Measurements from ENCODE around the gene MRAS. TPM values are rescaled to one million over a fixed set of nuclear protein-coding genes. Genes with fewer than 3 reads are reported as not detected.
"Not testable (repeated sequence)": the region's sequence is repeated elsewhere in the genome, so short reads cannot be mapped to it uniquely, and the experiment has no call there.

MRAS gene
- total RNA-seq, 4 donors from 2014 or later, result 35.6 to 59.2 (median 45.8) TPM

DNA sequence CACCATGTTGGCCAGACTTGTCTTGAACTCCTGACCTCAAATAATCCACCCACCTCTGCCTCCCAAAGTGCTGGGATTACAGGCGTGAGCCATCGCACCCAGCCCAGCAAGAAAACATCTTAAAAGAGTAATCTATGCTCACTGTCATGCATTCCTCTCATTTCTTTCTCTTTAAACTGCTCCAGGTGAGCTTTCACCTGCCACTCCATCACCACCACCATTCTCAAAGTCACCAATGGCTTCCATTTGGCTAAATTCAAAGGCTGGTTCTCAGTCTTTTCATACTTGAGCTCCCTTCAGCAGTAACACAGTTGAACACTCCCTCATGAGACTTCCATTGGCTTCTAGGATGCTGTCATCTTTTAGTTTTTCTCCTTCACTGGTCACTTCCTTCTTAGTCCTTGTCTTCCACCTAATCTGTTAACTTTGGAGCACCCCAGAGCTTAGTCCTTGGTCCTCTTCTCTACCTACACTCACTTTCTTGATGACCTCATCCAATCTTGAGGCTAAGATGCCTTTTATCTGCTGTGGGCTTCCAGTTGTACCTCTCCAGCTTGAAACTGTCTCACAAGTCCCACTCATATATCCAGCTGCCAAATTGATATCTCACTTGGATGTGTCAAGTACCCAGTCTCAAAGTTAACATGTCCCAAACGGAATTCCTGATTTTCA lies 59.0 kb downstream of the MRAS start:
- Histone ChIP-seq H3K27me3 (no peaks in the 10 kb centered on the region), H3K36me3 (peaks cover 4 to 35% (median 30%) of the 10 kb centered on the region in 4 donors), H3K4me1 (no peaks in the 10 kb centered on the region), H3K4me3 (no peak overlapping the region), H3K27ac (replicated peaks in 1 of 4) (no peak overlapping the region), H3K9me3 (no peaks in the 10 kb centered on the region)
- no peak for DNase-seq (ENCODE audit: extremely low spot score)
- 91% methylated on average over 3 of the region's 3 CpGs for WGBS
- no peak for TF ChIP-seq EP300 (IDR thresholded peaks at IDR 0.05)
- no peak for TF ChIP-seq POLR2AphosphoS5 (IDR thresholded peaks at IDR 0.05)
- TF ChIP-seq CTCF (IDR thresholded peaks at IDR 0.05), result no peak
- no peak for TF ChIP-seq POLR2A (IDR thresholded peaks at IDR 0.05; ENCODE audit: low read depth)
- intact Hi-C loops (cut with DNase I), result no loop called here

- intact Hi-C loops (cut with DNase I), result no loop called here
- Histone ChIP-seq H3K27ac (replicated peaks in 1 of 4) (no peak overlapping the region), H3K4me3 (no peak overlapping the region), H3K27me3 (no peaks in the 10 kb centered on the region), H3K4me1 (no peaks in the 10 kb centered on the region), H3K36me3 (peaks cover 4 to 19% (median 14%) of the 10 kb centered on the region in 4 donors), H3K9me3 (no peaks in the 10 kb centered on the region)
- 58% methylated on average over 7 of the region's 7 CpGs for WGBS
- TF ChIP-seq EP300 (IDR thresholded peaks at IDR 0.05) (no peak), POLR2A (IDR thresholded peaks at IDR 0.05; ENCODE audit: low read depth) (no peak), CTCF (IDR thresholded peaks at IDR 0.05) (no peak), POLR2AphosphoS5 (IDR thresholded peaks at IDR 0.05) (no peak)
- no peak for DNase-seq (ENCODE audit: extremely low spot score)
Measured at GRCh38 chr3:138408751-138409570, 60.6 kb downstream of the MRAS start.

- Histone ChIP-seq H3K9me3 (no peaks in the 10 kb centered on the region), H3K4me3 (no peak overlapping the region), H3K4me1 (peaks cover 0 to 8% (median 1%) of the 10 kb centered on the region in 4 donors), H3K27ac (replicated peaks in 1 of 4) (no peak overlapping the region), H3K36me3 (no peaks in the 10 kb centered on the region), H3K27me3 (peaks cover 0 to 12% (median 0%) of the 10 kb centered on the region in 4 donors)
- WGBS, result 58% methylated on average over 9 of the region's 9 CpGs
- TF ChIP-seq POLR2A (IDR thresholded peaks at IDR 0.05; ENCODE audit: low read depth), result no peak
- TF ChIP-seq POLR2AphosphoS5 (IDR thresholded peaks at IDR 0.05), result no peak
- TF ChIP-seq CTCF (IDR thresholded peaks at IDR 0.05), result no peak
- no peak for TF ChIP-seq EP300 (IDR thresholded peaks at IDR 0.05)
- no peak for DNase-seq (ENCODE audit: extremely low spot score)
- intact Hi-C loops (cut with DNase I), result no loop called here
Measured at GRCh38 chr3:138412821-138413551, 64.6 kb downstream of the MRAS start.

GRCh38 chr3:138416236-138416635 lies 67.9 kb downstream of the MRAS start:
- 85% methylated on average over 4 of the region's 4 CpGs for WGBS
- intact Hi-C loops (cut with DNase I), result loop anchor here (5.0 kb wide), 1 partner anchor 84 kb away; no protein-coding TSS in a partner anchor

DNA sequence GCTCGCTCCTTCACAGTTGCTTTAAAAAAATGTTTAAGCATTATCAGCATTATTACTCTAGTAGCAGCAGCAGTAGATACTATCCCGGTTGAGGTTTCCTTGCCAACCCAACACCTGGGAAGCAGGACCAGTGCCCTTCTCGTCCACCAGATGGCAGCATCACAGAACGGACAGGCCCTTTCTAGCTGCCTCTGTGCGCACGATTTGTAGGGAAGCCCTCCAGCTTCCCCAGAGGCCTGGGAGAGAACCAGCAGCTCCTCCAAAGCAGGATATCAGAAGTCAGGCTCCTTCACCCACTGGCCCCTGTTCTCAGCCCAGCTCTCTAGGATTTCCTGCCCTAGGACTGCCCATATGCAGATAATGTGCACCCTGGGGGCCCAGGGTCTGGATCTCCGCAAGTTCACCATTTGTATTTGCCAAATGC lies 69.2 kb downstream of the MRAS start:
- H3K36me3 ChIP-seq, result no peaks in the 10 kb centered on the region
- no peak overlapping the region for H3K27ac ChIP-seq (replicated peaks in 1 of 4)
- intact Hi-C loops (cut with DNase I), result loop anchor here (5.0 kb wide), 1 partner anchor 85 kb away; no protein-coding TSS in a partner anchor
- H3K9me3 ChIP-seq, result no peaks in the 10 kb centered on the region
- H3K27me3 ChIP-seq, result peaks cover 0 to 12% (median 0%) of the 10 kb centered on the region in 4 donors
- peak; percentile 82 to 98 (median 88) for TF ChIP-seq CTCF (IDR thresholded peaks at IDR 0.05)
- no peak for TF ChIP-seq POLR2AphosphoS5 (IDR thresholded peaks at IDR 0.05)
- DNase-seq (ENCODE audit: extremely low spot score), result no peak
- peaks cover 0 to 8% (median 1%) of the 10 kb centered on the region in 4 donors for H3K4me1 ChIP-seq
- H3K4me3 ChIP-seq, result no peak overlapping the region
- 16% methylated on average over 7 of the region's 7 CpGs for WGBS

More at GRCh38 chr3:138416236-138416635, 67.9 kb downstream of the MRAS start:
- not testable (repeated sequence) for DNase-seq (ENCODE audit: extremely low spot score); H3K36me3 ChIP-seq; H3K27ac ChIP-seq (replicated peaks in 1 of 4); H3K9me3 ChIP-seq; H3K4me1 ChIP-seq; H3K4me3 ChIP-seq
- H3K27me3 ChIP-seq, result peaks cover 0 to 12% (median 0%) of the 10 kb centered on the region in 4 donors

All from esophagus muscularis mucosa (tissue), 4 donors.